K562 (cell line): ENCODE measurements around the gene YJU2. TPM values are rescaled to one million over a fixed set of nuclear protein-coding genes. Genes with fewer than 3 reads are reported as not detected.
A peak's percentile ranks its signal among the peaks of the same experiment; 100 is the strongest.

Source experiments
- FOXJ3 ChIP-seq: sonication (generic); formaldehyde crosslinking; IDR thresholded peaks from 2 replicates; pipeline ENCODE4 v1.4.0; 2020; ENCODE audit warnings: mild to moderate bottlenecking, missing genetic modification reagents
- GATAD2A ChIP-seq: fragments of 450-650 bp; IDR thresholded peaks from 2 replicates; pipeline ENCODE4 v1.6.1; 2017
- GMEB1 ChIP-seq: fragments of 250-450 bp; sonication (Bioruptor Pico); IDR thresholded peaks from 2 replicates; pipeline ENCODE4 v1.4.0; 2020; ENCODE audit warnings: mild to moderate bottlenecking
- MLLT1 ChIP-seq, 2 experiments: fragments of 450-650 bp; IDR thresholded peaks; 2 replicates each; pipeline ENCODE4 v1.6.1; 2016
- MYBL2 ChIP-seq, 2 experiments: fragments of 450-650 bp in 1 of 2; sonication (generic) in 1 of 2; formaldehyde crosslinking in 1 of 2; IDR thresholded peaks; 2 replicates each; pipeline versions ENCODE4 v1.6.1 to v1.8.1; 2017 to 2022; ENCODE audit warnings: borderline replicate concordance in 1 of 2, inconsistent platforms in 1 of 2, low read depth in 1 of 2, mild to moderate bottlenecking in 1 of 2, missing genetic modification reagents in 1 of 2, moderate library complexity in 1 of 2
- MYNN ChIP-seq, 2 experiments: sonication (generic); formaldehyde crosslinking in 1 of 2; IDR thresholded peaks; 2 replicates each; pipeline versions ENCODE4 v1.5.0 to v1.6.1; 2016 to 2020; ENCODE audit warnings: antibody characterized with exemption in 1 of 2, missing genetic modification reagents in 1 of 2
- NCOR1 ChIP-seq: fragments of 450-650 bp; IDR thresholded peaks from 2 replicates; pipeline ENCODE4 v1.6.1; 2016; ENCODE audit warnings: mild to moderate bottlenecking, moderate library complexity
- NFE2 ChIP-seq: IDR thresholded peaks from 2 replicates; pipeline ENCODE4 v1.6.1; 2014; ENCODE audit warnings: antibody characterized with exemption, low read depth
- SMARCA5 ChIP-seq: fragments of 450-650 bp; IDR thresholded peaks from 2 replicates; pipeline ENCODE4 v1.6.1; 2016
- SMARCB1 ChIP-seq: IDR thresholded peaks from 2 replicates; pipeline ENCODE4 v1.6.1; 2011; ENCODE audit warnings: improper control_type of control experiment, low read depth; ENCODE audit not compliant: insufficient read length
- TEAD1 ChIP-seq, 2 experiments: fragments of 450-650 bp in 1 of 2; sonication (generic) in 1 of 2; formaldehyde crosslinking; IDR thresholded peaks; 2 replicates each; pipeline versions ENCODE4 v1.4.0 to v1.8.0; 2020 to 2022; ENCODE audit warnings: mild to moderate bottlenecking in 2 of 2, missing genetic modification reagents in 1 of 2
- THRA ChIP-seq: fragments of 450-650 bp; IDR thresholded peaks from 2 replicates; pipeline ENCODE4 v1.6.1; 2017; ENCODE audit warnings: mild to moderate bottlenecking, moderate library complexity
- ZBTB34 ChIP-seq: fragments of 250-450 bp; sonication (Bioruptor Pico); IDR thresholded peaks from 2 replicates; pipeline ENCODE4 v1.8.0; 2021; ENCODE audit warnings: mild to moderate bottlenecking, moderate library complexity
- ZNF217 ChIP-seq: sonication (generic); formaldehyde crosslinking; IDR thresholded peaks from 2 replicates; pipeline ENCODE4 v1.8.0; 2022; ENCODE audit warnings: mild to moderate bottlenecking, missing genetic modification reagents
- ZNF224 ChIP-seq: sonication (generic); formaldehyde crosslinking; IDR thresholded peaks from 2 replicates; pipeline ENCODE4 v1.8.0; 2022; ENCODE audit warnings: mild to moderate bottlenecking, missing genetic modification reagents
- polyA plus RNA-seq, 8 experiments: library from polyadenylated mRNA; depleted of rRNA in 4 of 8; stranded (reverse) in 5 of 8; unstranded in 3 of 8; fragments of >200 nt; fragmentation: Nextera tagmentation in 2 of 8; fragmentation: Illumina TruSeq in 1 of 8; extraction: Ambion mirVana in 2 of 8; extraction: Trizol in 1 of 8; gene quantifications; 2 replicates each; pipeline versions ENCODE4 v1.2.1 to v1.2.3, GENCODE V29; 2011 to 2014; ENCODE audit warnings: inconsistent platforms in 1 of 8, missing spikeins in 1 of 8
- total RNA-seq, 7 experiments: library from RNA; depleted of rRNA in 6 of 7; stranded (reverse); fragments of >200 nt in 6 of 7; fragmentation: Illumina TruSeq in 2 of 7; extraction: Trizol in 2 of 7; gene quantifications; 2 replicates each; pipeline versions ENCODE4 v1.2.1 to v1.2.3, GENCODE V29; 2011 to 2021; ENCODE audit warnings: low replicate concordance in 1 of 7
- TF ChIP-seq, protein P1 (sequence below): IDR thresholded peaks from 3 replicates; pipeline ENCODE4 v1.6.1; 2011; ENCODE audit warnings: borderline replicate concordance, mild to moderate bottlenecking, moderate library complexity; ENCODE audit not compliant: insufficient read length; ENCODE audit errors: extremely low read depth
- TF ChIP-seq, protein P2 (sequence below): fragments of 450-650 bp; IDR thresholded peaks from 2 replicates; pipeline ENCODE4 v1.6.1; 2016; ENCODE audit warnings: mild to moderate bottlenecking

Gene YJU2
- total and polyA plus RNA-seq, 9 of the 15 experiments (the other 6 are each of a cell fraction or from before 2014, with no cell fraction given) = 0.41 to 34.9 (median 19.3) TPM

GRCh38 chr19:4238831-4239230 is 8.0 kb upstream of the YJU2 start (continued):
- TF ChIP-seq MLLT1 (IDR thresholded peaks at IDR 0.05) (no peak), MYBL2 (IDR thresholded peaks at IDR 0.05; ENCODE audit: low read depth) (no peak), MYBL2 (CRISPR knock-in tag; IDR thresholded peaks at IDR 0.05; ENCODE audit: borderline replicate concordance) (no peak), FOXJ3 (CRISPR knock-in tag) (no peak), TEAD1 (CRISPR knock-in tag; IDR thresholded peaks at IDR 0.05) (no peak), ZNF224 (CRISPR knock-in tag) (no peak), ZNF217 (CRISPR knock-in tag) (no peak), GMEB1 (CRISPR knock-in tag) (no peak), SMARCA5 (peak; percentile 91), ZBTB34 (no peak), NCOR1 (no peak), GATAD2A (no peak), NFE2 (no peak), THRA (no peak), SMARCB1 (no peak), MYNN (IDR thresholded peaks at IDR 0.05) (no peak), MYNN (CRISPR knock-in tag; IDR thresholded peaks at IDR 0.05) (no peak)
- TF ChIP-seq, protein P1, sequence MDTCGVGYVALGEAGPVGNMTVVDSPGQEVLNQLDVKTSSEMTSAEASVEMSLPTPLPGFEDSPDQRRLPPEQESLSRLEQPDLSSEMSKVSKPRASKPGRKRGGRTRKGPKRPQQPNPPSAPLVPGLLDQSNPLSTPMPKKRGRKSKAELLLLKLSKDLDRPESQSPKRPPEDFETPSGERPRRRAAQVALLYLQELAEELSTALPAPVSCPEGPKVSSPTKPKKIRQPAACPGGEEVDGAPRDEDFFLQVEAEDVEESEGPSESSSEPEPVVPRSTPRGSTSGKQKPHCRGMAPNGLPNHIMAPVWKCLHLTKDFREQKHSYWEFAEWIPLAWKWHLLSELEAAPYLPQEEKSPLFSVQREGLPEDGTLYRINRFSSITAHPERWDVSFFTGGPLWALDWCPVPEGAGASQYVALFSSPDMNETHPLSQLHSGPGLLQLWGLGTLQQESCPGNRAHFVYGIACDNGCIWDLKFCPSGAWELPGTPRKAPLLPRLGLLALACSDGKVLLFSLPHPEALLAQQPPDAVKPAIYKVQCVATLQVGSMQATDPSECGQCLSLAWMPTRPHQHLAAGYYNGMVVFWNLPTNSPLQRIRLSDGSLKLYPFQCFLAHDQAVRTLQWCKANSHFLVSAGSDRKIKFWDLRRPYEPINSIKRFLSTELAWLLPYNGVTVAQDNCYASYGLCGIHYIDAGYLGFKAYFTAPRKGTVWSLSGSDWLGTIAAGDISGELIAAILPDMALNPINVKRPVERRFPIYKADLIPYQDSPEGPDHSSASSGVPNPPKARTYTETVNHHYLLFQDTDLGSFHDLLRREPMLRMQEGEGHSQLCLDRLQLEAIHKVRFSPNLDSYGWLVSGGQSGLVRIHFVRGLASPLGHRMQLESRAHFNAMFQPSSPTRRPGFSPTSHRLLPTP = peak; percentile 33
- TF ChIP-seq, protein P2, sequence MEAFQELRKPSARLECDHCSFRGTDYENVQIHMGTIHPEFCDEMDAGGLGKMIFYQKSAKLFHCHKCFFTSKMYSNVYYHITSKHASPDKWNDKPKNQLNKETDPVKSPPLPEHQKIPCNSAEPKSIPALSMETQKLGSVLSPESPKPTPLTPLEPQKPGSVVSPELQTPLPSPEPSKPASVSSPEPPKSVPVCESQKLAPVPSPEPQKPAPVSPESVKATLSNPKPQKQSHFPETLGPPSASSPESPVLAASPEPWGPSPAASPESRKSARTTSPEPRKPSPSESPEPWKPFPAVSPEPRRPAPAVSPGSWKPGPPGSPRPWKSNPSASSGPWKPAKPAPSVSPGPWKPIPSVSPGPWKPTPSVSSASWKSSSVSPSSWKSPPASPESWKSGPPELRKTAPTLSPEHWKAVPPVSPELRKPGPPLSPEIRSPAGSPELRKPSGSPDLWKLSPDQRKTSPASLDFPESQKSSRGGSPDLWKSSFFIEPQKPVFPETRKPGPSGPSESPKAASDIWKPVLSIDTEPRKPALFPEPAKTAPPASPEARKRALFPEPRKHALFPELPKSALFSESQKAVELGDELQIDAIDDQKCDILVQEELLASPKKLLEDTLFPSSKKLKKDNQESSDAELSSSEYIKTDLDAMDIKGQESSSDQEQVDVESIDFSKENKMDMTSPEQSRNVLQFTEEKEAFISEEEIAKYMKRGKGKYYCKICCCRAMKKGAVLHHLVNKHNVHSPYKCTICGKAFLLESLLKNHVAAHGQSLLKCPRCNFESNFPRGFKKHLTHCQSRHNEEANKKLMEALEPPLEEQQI = no peak
